ENCODE data around the gene MPEG1. TPM values are rescaled to one million over a fixed set of nuclear protein-coding genes. Genes with fewer than 3 reads are reported as not detected.

The MPEG1 gene
- total and polyA plus RNA-seq, 9 donors = 8.8 to 13.8 (median 11.9) TPM

GRCh38 chr11:59253001-59253400, 40.3 kb upstream of the MPEG1 start:
- no peak overlapping the region for H3K4me3 ChIP-seq (ENCODE audit: low read length)
- no peak overlapping the region for H3K27ac ChIP-seq (ENCODE audit: low read length)
- WGBS (ENCODE audit: insufficient coverage) = 80% methylated on average over 1 of the region's 2 CpGs
- H3K27me3 ChIP-seq (ENCODE audit: control insufficient read depth, insufficient read depth, low read length) = no peaks in the 10 kb centered on the region
- peaks cover 4% of the 10 kb centered on the region for H3K4me1 ChIP-seq (ENCODE audit: control insufficient read depth, insufficient read depth, low read length)
- no peaks in the 10 kb centered on the region for H3K36me3 ChIP-seq (ENCODE audit: control insufficient read depth, insufficient read depth, low read length)
- H3K9me3 ChIP-seq (replicated peaks; ENCODE audit: control insufficient read depth, low read depth, low read length) = no peaks in the 10 kb centered on the region
- DNase-seq = no peak

GRCh38 chr11:59249535-59249934, 36.8 kb upstream of the MPEG1 start:
- Histone ChIP-seq H3K4me3 (ENCODE audit: low read length) (no peak overlapping the region), H3K27me3 (ENCODE audit: control insufficient read depth, insufficient read depth, low read length) (no peaks in the 10 kb centered on the region), H3K27ac (ENCODE audit: low read length) (no peak overlapping the region), H3K4me1 (ENCODE audit: control insufficient read depth, insufficient read depth, low read length) (peaks cover 4% of the 10 kb centered on the region), H3K9me3 (replicated peaks; ENCODE audit: control insufficient read depth, low read depth, low read length) (no peaks in the 10 kb centered on the region), H3K36me3 (ENCODE audit: control insufficient read depth, insufficient read depth, low read length) (no peaks in the 10 kb centered on the region)
- DNase-seq = no peak
- 86% methylated on average over 6 of the region's 7 CpGs for WGBS (ENCODE audit: insufficient coverage)

- H3K4me3 ChIP-seq (ENCODE audit: low read length) = no peak overlapping the region
- no peak overlapping the region for H3K27ac ChIP-seq (ENCODE audit: low read length)
- H3K4me1 ChIP-seq (ENCODE audit: control insufficient read depth, insufficient read depth, low read length) = peaks cover 4% of the 10 kb centered on the region
- H3K9me3 ChIP-seq (replicated peaks; ENCODE audit: control insufficient read depth, low read depth, low read length) = no peaks in the 10 kb centered on the region
- WGBS (ENCODE audit: insufficient coverage) = no CpG with 5 or more reads among the region's 2 CpGs
- no peaks in the 10 kb centered on the region for H3K36me3 ChIP-seq (ENCODE audit: control insufficient read depth, insufficient read depth, low read length)
- DNase-seq = peak; percentile 63
- H3K27me3 ChIP-seq (ENCODE audit: control insufficient read depth, insufficient read depth, low read length) = no peaks in the 10 kb centered on the region
Measured at GRCh38 chr11:59247531-59248227, 35.0 kb upstream of the MPEG1 start.

- Histone ChIP-seq H3K4me3 (ENCODE audit: low read length) (no peak overlapping the region), H3K9me3 (replicated peaks; ENCODE audit: control insufficient read depth, low read depth, low read length) (peaks cover 3% of the 10 kb centered on the region), H3K36me3 (ENCODE audit: control insufficient read depth, insufficient read depth, low read length) (no peaks in the 10 kb centered on the region), H3K27ac (ENCODE audit: low read length) (no peak overlapping the region), H3K4me1 (ENCODE audit: control insufficient read depth, insufficient read depth, low read length) (peaks cover under 1% of the 10 kb centered on the region), H3K27me3 (ENCODE audit: control insufficient read depth, insufficient read depth, low read length) (no peaks in the 10 kb centered on the region)
- 50% methylated on average over 1 of the region's 1 CpG for WGBS (ENCODE audit: insufficient coverage)
- no peak for DNase-seq
Measured at GRCh38 chr11:59243633-59244032, 30.9 kb upstream of the MPEG1 start.

GRCh38 chr11:59240322-59240721, 27.6 kb upstream of the MPEG1 start:
- DNase-seq = no peak
- Histone ChIP-seq H3K9me3 (replicated peaks; ENCODE audit: control insufficient read depth, low read depth, low read length) (peaks cover 3% of the 10 kb centered on the region), H3K27ac (ENCODE audit: low read length) (no peak overlapping the region), H3K27me3 (ENCODE audit: control insufficient read depth, insufficient read depth, low read length) (no peaks in the 10 kb centered on the region), H3K36me3 (ENCODE audit: control insufficient read depth, insufficient read depth, low read length) (no peaks in the 10 kb centered on the region), H3K4me3 (ENCODE audit: low read length) (no peak overlapping the region), H3K4me1 (ENCODE audit: control insufficient read depth, insufficient read depth, low read length) (no peaks in the 10 kb centered on the region)

GRCh38 chr11:59226396-59226795, 13.7 kb upstream of the MPEG1 start:
- Histone ChIP-seq H3K4me1 (ENCODE audit: control insufficient read depth, insufficient read depth, low read length) (peaks cover 5% of the 10 kb centered on the region), H3K36me3 (ENCODE audit: control insufficient read depth, insufficient read depth, low read length) (no peaks in the 10 kb centered on the region), H3K27me3 (ENCODE audit: control insufficient read depth, insufficient read depth, low read length) (no peaks in the 10 kb centered on the region), H3K4me3 (ENCODE audit: low read length) (no peak overlapping the region), H3K9me3 (replicated peaks; ENCODE audit: control insufficient read depth, low read depth, low read length) (no peaks in the 10 kb centered on the region), H3K27ac (ENCODE audit: low read length) (no peak overlapping the region)
- no peak for DNase-seq
- no CpG with 5 or more reads among the region's 2 CpGs for WGBS (ENCODE audit: insufficient coverage)

GRCh38 chr11:59225017-59225416, 12.3 kb upstream of the MPEG1 start:
- WGBS (ENCODE audit: insufficient coverage) = no CpG with 5 or more reads among the region's 1 CpG
- Histone ChIP-seq H3K27me3 (ENCODE audit: control insufficient read depth, insufficient read depth, low read length) (no peaks in the 10 kb centered on the region), H3K36me3 (ENCODE audit: control insufficient read depth, insufficient read depth, low read length) (no peaks in the 10 kb centered on the region), H3K4me3 (ENCODE audit: low read length) (no peak overlapping the region), H3K4me1 (ENCODE audit: control insufficient read depth, insufficient read depth, low read length) (peaks cover 5% of the 10 kb centered on the region), H3K9me3 (replicated peaks; ENCODE audit: control insufficient read depth, low read depth, low read length) (no peaks in the 10 kb centered on the region), H3K27ac (ENCODE audit: low read length) (no peak overlapping the region)
- no peak for DNase-seq

- peak; percentile 79 for DNase-seq
- peaks cover 5% of the 10 kb centered on the region for H3K4me1 ChIP-seq (ENCODE audit: control insufficient read depth, insufficient read depth, low read length)
- WGBS (ENCODE audit: insufficient coverage) = 36% methylated on average over 2 of the region's 4 CpGs
- peak overlapping the region; percentile 47 for H3K27ac ChIP-seq (ENCODE audit: low read length)
- H3K9me3 ChIP-seq (replicated peaks; ENCODE audit: control insufficient read depth, low read depth, low read length) = no peaks in the 10 kb centered on the region
- no peaks in the 10 kb centered on the region for H3K36me3 ChIP-seq (ENCODE audit: control insufficient read depth, insufficient read depth, low read length)
- H3K27me3 ChIP-seq (ENCODE audit: control insufficient read depth, insufficient read depth, low read length) = no peaks in the 10 kb centered on the region
- no peak overlapping the region for H3K4me3 ChIP-seq (ENCODE audit: low read length)
Measured at GRCh38 chr11:59224351-59224928, 11.7 kb upstream of the MPEG1 start.

- peaks cover 5% of the 10 kb centered on the region for H3K4me1 ChIP-seq (ENCODE audit: control insufficient read depth, insufficient read depth, low read length)
- no peaks in the 10 kb centered on the region for H3K9me3 ChIP-seq (replicated peaks; ENCODE audit: control insufficient read depth, low read depth, low read length)
- DNase-seq = no peak
- H3K27me3 ChIP-seq (ENCODE audit: control insufficient read depth, insufficient read depth, low read length) = no peaks in the 10 kb centered on the region
- no peak overlapping the region for H3K4me3 ChIP-seq (ENCODE audit: low read length)
- no CpG with 5 or more reads among the region's 2 CpGs for WGBS (ENCODE audit: insufficient coverage)
- H3K36me3 ChIP-seq (ENCODE audit: control insufficient read depth, insufficient read depth, low read length) = no peaks in the 10 kb centered on the region
- peak overlapping the region; percentile 47 for H3K27ac ChIP-seq (ENCODE audit: low read length)
Measured at GRCh38 chr11:59223611-59224010, 10.9 kb upstream of the MPEG1 start.

- Histone ChIP-seq H3K4me3 (ENCODE audit: low read length) (no peak overlapping the region), H3K9me3 (replicated peaks; ENCODE audit: control insufficient read depth, low read depth, low read length) (no peaks in the 10 kb centered on the region), H3K27me3 (ENCODE audit: control insufficient read depth, insufficient read depth, low read length) (no peaks in the 10 kb centered on the region), H3K4me1 (ENCODE audit: control insufficient read depth, insufficient read depth, low read length) (peaks cover 5% of the 10 kb centered on the region), H3K27ac (ENCODE audit: low read length) (no peak overlapping the region), H3K36me3 (ENCODE audit: control insufficient read depth, insufficient read depth, low read length) (no peaks in the 10 kb centered on the region)
- DNase-seq = no peak
- WGBS (ENCODE audit: insufficient coverage) = 90% methylated on average over 1 of the region's 1 CpG
Measured at GRCh38 chr11:59223177-59223576, 10.4 kb upstream of the MPEG1 start.

Data from muscle of leg (tissue), 11 donors.